ENCODE results near the gene PBX3.

DNA sequence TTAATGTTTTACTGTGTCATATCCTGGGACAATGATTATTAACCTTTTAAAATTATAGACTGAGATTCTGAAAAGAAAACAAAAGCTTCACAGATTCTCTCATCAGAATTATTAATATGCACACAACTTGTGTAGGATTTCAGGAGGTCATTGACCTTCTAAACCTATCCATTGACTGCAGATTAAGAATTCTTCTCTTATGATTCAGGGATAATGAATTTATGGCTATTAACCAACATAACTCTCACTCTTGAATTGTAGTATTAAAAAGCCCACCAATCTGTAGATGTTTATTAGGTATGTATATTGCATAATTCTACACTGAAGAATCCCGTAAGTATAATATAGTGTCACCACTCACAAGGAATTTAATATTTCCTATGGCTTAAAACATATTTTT is 179.8 kb downstream of the PBX3 start:
- no peak for TF ChIP-seq EZH2 (IDR thresholded peaks at IDR 0.05; ENCODE audit: insufficient read depth, poor library complexity, severe bottlenecking)
- TF ChIP-seq EZH2phosphoT487 (IDR thresholded peaks at IDR 0.05; ENCODE audit: insufficient read depth, low read depth): no peak
